Hematopoietic multipotent progenitor cell treated with erythropoietin and hydrocortisone succinate and interleukin-3 and kit ligand, for 15 days (in vitro differentiated cells): ENCODE measurements around the gene FMNL3.
"Not testable (repeated sequence)": the region's sequence is repeated elsewhere in the genome, so short reads cannot be mapped to it uniquely, and the experiment has no call there.

Experiments used
- DNase-seq: peaks from one replicate; pipeline ENCODE4 v3.0.0-alpha.2; 2015; ENCODE audit warnings: low spot score

Gene FMNL3, protein sequence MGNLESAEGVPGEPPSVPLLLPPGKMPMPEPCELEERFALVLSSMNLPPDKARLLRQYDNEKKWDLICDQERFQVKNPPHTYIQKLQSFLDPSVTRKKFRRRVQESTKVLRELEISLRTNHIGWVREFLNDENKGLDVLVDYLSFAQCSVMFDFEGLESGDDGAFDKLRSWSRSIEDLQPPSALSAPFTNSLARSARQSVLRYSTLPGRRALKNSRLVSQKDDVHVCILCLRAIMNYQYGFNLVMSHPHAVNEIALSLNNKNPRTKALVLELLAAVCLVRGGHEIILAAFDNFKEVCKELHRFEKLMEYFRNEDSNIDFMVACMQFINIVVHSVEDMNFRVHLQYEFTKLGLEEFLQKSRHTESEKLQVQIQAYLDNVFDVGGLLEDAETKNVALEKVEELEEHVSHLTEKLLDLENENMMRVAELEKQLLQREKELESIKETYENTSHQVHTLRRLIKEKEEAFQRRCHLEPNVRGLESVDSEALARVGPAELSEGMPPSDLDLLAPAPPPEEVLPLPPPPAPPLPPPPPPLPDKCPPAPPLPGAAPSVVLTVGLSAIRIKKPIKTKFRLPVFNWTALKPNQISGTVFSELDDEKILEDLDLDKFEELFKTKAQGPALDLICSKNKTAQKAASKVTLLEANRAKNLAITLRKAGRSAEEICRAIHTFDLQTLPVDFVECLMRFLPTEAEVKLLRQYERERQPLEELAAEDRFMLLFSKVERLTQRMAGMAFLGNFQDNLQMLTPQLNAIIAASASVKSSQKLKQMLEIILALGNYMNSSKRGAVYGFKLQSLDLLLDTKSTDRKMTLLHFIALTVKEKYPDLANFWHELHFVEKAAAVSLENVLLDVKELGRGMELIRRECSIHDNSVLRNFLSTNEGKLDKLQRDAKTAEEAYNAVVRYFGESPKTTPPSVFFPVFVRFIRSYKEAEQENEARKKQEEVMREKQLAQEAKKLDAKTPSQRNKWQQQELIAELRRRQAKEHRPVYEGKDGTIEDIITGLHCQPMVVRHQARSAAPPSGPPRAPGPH

DNA sequence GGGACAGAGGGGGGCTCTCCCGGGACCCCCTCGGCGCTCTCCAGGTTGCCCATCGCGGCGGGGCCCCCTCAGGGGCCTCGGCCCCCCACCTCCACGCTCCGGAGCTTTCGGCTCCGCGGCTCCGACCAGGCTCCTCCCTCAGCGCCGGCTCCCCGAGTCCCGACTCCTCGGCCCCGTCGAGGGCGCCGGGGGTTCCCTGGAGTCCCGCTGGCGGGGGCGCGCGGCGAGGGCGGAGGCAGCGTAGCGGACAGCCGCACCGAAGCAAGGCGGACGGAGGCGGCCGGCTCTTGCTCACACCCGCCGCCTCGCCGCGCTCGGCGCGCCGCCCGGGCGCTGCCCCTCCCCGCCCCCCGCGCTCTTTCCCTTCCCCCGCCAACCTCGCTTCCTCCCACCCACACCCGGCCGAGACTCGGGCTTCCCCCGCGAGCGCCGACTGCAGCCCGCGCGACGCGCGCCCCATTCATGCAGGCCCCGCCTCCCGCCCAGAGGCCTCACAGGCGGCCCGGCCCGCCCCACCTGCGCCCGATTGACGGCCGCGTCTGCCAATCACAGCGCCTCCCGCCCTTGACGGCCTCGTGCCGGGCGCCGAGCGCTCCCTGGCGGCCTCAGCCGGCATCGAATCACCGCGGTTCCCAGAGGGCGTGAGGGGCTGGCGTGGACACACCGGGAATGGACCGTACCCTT is at the start of gene FMNL3:
FMNL3 (minus strand) TSS at position 278 of the 684 bp plus-strand sequence; CDS start at position 53, 225 bp downstream.
- peak; percentile 97 for DNase-seq

- DNase-seq = no peak
Observed at GRCh38 chr12:49750996-49751393, 43.8 kb upstream of the FMNL3 start.

- DNase-seq = peak; percentile 36
Observed at GRCh38 chr12:49750027-49750995, 43.1 kb upstream of the FMNL3 start.

- no peak for DNase-seq
Observed at GRCh38 chr12:49748800-49749199, 41.6 kb upstream of the FMNL3 start.

GRCh38 chr12:49748306-49748705 is 41.1 kb upstream of the FMNL3 start:
- DNase-seq = no peak

- DNase-seq = no peak
Observed at GRCh38 chr12:49744363-49744885, 37.2 kb upstream of the FMNL3 start.

DNA sequence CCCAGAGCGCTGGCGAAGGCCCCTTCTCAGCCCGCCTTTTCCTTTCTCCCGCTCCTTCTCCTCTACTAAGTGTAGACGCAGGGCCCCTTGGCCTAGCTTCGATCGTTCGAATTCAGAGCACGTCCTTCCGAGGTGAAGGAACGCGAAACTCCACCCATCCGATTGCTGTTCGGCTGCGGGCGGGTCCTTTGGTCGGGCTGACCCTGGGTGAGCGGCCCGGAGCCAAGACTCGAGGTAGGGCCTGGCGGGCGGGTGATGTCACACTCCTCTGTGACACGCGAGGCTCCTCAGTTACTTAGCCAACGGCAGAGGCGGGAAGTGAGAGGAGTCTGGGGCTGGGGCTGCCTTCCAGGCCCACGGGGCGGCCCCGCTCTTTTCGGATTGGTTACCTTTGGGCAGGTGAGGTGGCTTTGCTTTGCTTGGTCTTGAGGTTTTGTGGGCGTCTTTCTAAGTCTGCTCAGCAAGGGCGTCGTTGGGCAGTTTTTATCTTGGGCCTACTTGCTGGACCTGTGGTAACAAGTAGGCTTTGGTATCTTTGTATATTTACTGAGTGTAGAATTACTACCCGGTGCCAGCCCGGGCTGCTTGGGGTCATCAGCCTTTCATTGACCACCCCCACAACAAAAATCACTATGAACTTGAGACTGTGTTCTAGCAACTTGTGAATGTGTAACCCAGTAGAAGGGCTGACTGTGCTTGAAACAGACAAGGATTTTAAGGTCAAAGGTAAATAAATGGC is 34.8 kb upstream of the FMNL3 start:
- DNase-seq = peak; percentile 86

GRCh38 chr12:49740930-49741881 is 34.0 kb upstream of the FMNL3 start, which contains the start of gene TMBIM6:
Gene TMBIM6 (plus strand): TSS chr12:49741557. CDS start chr12:49752494, 10,937 bp downstream.
- peak; percentile 100 for DNase-seq

DNA sequence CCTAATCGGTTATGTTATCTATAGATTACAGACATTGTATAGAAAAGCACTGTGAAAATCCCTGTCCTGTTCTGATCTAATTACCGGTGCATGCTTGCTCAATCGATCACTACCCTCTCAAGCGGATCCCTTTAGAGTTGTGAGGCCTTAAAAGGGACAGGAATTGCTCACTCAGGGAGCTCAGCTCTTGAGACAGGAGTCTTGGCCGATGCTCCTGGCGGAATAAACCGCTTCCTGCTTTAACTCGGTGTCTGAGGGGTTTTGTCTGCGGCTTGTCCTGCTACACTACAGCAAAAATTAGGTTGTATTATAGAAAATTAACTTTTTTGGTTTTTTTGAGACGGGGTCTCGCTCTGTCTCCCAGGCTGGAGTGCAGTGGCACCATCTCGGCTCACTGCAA is 33.1 kb upstream of the FMNL3 start:
- not testable (repeated sequence) for DNase-seq

GRCh38 chr12:49738721-49739120 is 31.5 kb upstream of the FMNL3 start:
- DNase-seq = not testable (repeated sequence)

GRCh38 chr12:49734900-49735299 is 27.7 kb upstream of the FMNL3 start:
- DNase-seq = not testable (repeated sequence)

- no peak for DNase-seq
Observed at GRCh38 chr12:49733219-49734017, 26.2 kb upstream of the FMNL3 start.

DNA sequence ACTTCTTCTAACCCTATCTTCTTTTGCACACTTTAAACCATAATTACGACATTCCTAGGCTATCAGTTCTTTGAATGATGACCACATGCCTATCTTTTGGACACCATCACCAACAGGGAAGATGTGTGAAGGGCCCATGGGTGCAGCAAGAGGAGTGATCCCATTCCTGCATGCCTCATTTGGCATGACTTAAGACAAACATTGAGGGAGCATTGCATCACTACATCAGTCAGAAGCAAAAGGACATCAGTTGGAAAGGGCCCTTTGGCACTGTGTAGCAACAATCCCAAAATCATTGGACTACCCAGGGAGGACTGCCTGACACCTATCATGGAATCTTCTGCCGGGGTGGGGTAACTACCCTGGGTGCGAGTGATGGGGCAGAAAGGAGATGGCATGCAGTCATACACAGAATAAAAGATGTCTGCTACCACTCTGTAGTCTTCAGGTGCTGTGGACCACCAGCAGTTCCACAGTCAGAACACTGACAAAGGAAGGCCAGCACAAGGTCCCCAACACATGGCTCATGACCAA is 23.4 kb upstream of the FMNL3 start:
- DNase-seq = no peak

DNA sequence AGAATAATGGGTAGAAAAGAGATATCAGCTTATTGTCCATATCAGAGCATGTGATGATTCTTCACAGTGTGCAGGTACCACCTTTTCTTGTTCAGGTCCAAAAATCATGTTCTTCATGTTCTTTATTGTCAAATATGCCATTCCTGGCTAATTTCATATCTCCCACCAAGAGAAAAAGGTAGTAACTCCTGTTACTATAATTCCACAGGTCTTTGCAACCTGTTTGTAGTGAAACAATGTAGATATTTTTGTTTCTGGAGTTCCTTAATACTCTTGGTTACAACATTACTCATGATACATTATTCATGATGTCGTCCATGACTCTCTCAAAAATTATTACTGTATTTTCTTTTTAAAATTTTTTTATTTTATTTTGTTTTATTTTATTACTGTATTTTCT is 22.8 kb upstream of the FMNL3 start:
- DNase-seq = no peak

- no peak for DNase-seq
Observed at GRCh38 chr12:49728446-49728845, 21.2 kb upstream of the FMNL3 start.

GRCh38 chr12:49721355-49721754 is 14.2 kb upstream of the FMNL3 start:
- not testable (repeated sequence) for DNase-seq

DNA sequence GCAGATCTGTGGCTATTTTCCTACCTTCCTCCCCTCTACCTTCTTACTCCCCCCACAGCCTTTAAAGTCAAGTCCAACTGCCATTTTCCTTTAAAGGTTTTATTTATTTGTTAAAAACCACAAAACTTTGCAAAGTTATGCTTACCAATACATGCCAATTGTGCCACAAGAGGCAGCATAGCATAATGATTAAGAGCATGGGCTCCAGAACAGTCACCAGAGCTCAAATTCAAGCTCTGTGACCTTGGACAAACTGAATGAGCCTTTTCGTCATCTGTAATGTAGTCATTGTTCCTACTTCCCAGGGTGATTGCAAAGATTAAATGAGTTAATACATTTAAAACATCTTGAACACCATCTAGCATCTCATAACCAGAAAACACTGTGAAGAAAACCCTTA is 13.0 kb upstream of the FMNL3 start:
- DNase-seq = no peak
